ENCODE results near the gene CXorf49.
"Not testable (repeated sequence)": the region's sequence is repeated elsewhere in the genome, so short reads cannot be mapped to it uniquely, and the experiment has no call there.

The CXorf49 gene

DNA sequence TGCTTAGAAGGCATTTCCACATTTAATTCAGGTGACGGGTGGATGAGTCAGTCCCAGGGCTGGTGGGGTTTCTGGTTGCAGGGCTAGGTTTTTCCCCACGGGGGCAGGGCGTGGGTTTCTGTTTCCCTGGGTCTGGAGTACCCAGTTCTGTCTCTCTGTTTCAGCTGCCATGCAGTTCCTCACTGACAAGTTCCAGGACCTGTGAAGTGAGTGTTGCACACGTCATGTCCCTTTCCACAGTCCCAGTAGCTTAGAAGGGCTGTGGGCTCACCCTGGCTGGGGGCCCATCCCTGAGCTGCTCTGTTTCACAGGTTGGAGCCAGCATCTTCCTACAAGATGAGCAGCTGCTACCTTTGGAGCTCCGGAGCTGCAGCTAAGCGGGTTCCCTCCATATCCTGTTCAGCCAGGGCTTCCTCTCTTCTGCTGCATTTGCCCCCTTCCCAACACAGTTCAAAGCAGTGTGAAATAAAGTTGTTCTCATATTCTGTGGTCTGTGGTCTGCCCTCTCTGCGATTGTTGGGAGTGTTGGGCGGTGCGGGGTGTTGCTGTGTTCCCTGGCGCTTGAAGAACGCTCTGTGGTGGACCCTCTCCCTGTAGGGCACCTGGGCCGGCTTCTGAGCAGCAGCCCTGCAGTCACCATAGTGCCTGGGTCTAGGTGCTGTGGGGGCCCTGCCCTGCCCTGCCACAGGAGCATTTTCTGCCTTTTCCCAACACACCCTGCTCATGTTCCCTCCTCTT lies 46.9 kb downstream of the CXorf49 start:
- peak; percentile 22 for DNase-seq

DNA sequence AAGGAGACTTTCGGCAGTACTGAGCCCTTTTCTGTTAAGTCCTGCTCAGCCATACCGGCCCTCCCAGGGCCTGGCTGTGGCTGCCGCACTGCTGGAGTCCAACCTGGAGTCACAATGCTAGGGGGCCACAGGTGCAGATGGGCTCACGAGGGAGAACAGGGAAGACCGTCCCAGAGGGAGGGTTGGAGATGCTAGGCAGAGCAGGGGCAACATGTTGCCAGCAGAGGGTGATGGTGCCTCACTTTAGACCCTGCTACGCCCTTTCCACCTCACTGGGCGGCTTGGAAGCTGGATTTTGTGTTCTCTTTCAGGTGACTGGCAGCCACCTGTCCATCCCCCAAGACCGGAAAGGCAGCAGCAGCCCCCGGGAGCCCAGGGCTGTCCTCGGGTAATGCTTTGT lies 48.1 kb downstream of the CXorf49 start:
- DNase-seq: not testable (repeated sequence)

DNA sequence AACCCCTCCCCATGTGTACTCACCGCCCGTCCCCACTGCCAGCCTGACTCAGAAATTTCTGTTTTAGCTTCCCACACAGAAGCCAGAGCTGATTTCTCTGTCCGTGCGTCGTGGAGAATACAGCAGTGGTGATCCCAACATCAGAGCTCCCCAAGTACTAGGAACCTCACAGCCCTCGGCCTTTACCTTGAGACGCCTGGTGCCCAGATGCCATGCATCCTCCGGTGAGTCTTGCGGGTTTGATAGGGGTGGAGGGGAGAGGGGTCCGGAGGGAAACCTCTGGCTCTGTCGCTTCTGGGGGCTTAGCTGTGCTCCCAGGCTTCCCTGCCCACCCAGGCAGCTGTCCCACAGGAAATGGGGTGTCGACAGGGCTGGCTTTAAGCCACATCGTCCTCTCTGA lies 48.6 kb downstream of the CXorf49 start:
- DNase-seq: no peak

DNA sequence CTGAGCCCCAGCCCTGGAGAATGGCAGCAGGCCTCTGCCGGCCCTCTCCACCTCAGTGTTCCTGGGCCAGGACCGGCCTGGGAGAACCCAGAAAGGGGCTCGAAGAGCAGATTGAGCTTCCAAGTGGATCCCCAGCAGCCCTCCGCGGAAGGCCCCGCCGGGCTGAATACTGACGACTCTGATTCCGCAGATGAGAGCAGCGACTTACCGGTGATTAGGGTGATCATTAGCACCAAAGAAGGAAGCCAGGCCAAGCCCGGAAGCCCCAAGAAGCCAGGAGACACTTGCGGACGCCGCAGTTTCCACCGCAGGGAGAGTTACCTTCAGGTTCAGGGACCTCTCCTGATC lies 49.9 kb downstream of the CXorf49 start:
- no peak for DNase-seq

DNA sequence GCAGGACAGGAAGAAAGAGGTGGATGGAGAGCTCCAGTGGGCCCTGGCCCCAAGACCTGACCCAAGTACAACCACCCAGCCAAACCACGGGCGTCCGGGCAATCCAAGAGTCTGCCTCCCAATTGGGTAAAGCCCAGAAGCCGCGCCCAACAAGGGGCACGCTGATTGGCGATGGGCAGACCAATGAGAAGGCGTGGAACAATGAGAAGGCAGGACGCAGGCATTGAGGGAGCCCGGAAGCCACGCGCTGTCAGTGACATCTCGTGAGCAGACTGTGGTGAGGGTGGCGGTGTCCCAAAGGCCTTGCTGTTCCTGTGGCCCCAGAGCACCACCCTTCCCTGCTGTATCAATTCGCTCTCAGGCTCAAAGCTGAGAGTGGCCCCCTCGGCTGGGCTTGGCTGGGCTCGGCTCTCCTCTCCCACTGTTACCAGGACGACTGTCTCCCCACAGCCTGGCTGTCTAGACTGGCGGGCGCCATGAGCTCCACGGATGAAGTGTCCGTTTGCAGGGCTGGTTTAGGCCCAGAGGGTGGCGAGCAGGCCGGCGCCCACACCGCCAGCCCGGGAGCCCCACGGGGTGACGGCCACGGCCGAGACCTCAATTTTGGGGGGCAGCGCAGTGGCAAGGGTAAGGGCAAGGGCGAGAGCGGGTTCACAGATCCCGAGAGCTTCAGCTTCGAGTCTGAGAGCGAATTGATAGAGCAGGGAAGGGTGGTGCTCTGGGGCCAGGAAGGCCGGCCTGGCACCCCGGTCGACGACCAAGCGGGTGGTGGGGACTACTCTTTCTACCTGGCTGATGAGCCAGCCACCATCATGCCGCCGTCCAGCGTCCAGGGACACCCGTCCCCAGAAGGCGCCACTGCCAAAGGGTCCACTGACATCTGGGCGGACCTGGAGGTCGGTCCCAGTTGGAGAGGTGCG lies 50.5 kb downstream of the CXorf49 start, which contains the start of gene LOC101059915:
Gene LOC101059915 (plus strand): TSS at position 219 of the 920 bp plus-strand sequence.
- no peak for DNase-seq

DNA sequence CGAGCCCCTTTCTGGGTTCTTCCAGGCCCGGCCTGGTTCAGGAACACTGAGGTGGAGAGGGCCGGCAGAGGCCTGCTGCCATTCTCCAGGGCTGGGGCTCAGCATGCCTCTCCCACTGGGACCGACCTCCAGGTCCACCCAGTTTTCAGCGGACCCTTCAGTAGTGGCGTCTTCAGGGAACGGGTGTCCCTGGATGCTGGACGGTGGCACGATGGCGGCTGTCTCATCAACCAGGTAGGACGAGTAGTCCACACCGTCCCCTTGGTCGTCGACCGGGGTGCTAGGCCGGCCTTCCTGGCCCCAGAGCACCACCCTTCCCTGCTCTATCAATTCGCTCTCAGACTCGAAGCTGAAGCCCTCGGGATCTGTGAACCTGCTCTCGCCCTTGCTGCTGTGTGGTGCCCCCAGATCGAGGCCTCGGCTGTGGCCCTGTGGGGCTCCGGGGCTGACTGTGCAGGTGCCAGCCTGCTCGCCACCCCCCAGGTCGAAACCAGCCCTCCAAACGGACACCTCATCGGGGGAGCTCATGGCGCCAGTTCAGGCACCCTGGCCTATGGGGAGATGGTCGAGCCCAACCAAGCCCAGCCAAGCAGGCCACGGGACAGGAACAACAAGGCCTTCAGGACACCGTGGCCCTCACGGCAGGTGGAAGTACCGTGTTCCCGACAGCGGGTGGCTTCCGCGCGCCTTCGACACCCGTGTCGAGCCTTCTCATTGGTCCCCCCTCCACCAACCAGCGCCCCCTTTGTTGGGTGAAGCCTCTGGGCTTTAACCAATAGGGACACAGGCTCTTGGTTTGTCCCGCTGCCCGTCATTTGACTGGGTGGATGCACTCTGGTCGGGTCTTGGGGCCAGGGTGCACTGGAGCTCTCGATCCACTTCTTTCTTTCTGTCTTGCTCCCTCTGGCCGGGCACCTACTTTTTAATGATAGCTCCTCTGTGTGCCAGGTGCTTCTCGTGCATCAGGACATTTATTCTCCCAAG lies 51.6 kb downstream of the CXorf49 start:
- DNase-seq: no peak

DNA sequence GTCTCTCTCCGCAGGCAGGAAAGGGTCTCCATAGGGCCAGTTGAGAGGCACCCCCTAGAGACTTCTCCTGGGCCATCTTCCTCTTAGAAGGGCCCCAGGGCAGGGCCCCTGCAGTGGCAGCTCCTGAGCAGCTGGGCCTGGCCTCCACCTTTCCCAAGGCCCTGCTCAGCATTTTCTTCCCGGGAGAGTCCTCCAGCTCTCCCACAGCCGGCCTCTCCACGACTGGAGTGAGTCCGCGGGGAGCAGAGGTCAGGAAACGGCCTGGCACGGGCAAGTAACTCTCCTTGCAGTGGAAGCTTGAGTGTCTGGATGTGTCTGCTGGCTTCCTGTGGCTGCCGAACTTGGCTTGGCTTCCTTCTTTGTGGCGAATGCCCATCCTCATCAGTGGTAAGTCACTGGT lies 52.3 kb downstream of the CXorf49 start:
- DNase-seq: no peak

DNA sequence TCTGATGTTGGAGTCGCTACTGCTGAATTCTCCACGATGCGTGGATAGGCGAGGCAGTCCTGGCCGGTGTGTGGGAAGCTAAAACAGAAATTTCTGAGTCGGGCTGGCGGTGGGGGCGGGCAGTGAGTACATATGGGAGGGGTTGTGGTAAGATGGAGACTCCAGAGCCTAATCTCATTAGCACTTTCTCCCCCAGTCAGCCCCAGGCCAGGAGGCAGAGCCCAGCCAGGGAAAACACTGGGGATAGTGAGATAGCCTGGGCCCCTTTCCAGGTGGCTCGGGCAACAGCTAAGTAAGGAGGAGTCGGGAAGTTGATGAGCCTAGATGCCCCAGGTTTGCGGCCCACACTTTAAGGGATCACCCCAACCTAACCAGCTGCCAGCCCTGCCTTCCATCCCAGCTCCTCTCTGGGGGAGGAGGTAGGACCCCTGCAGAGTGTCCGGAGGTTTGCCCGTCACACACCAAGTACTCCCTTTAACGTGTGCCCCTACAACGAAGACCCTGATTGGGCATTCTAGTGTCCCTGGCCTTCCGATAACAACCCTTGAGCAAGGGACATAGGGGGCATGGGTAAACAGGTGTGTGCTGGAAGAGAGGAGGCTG lies 53.1 kb downstream of the CXorf49 start:
- DNase-seq: no peak

Data from activated CD4-positive, alpha-beta T cell treated with anti-CD3 and anti-CD28 coated beads, Interleukin-2, amount 50 U/mL, for 16 hours (primary cell).